MG63 (cell line): ENCODE measurements around the gene CHDH. TPM values are rescaled to one million over a fixed set of nuclear protein-coding genes. Genes with fewer than 3 reads are reported as not detected.

Source experiments
- DNase-seq: peaks from one replicate; pipeline ENCODE4 v3.0.0-alpha.2; 2020
- H3K27me3 ChIP-seq: fragments of 250-450 bp; sonication (Bioruptor Pico); 2 replicates; pipeline ENCODE4 v1.5.1; 2020; ENCODE audit warnings: mild to moderate bottlenecking, moderate library complexity
- H3K36me3 ChIP-seq: fragments of 250-450 bp; sonication (Bioruptor Pico); 2 replicates; pipeline ENCODE4 v1.5.1; 2020; ENCODE audit warnings: mild to moderate bottlenecking, moderate library complexity
- H3K4me3 ChIP-seq: fragments of 250-450 bp; sonication (Bioruptor Pico); 2 replicates; pipeline ENCODE4 v1.5.1; 2020; ENCODE audit warnings: mild to moderate bottlenecking, moderate library complexity
- H3K9me3 ChIP-seq: fragments of 250-450 bp; sonication (Bioruptor Pico); 2 replicates; pipeline ENCODE4 v1.5.1; 2020; ENCODE audit warnings: mild to moderate bottlenecking, moderate library complexity
- total RNA-seq: library from RNA; depleted of rRNA; stranded (reverse); fragments of >200 nt; shearing (Covaris generic); gene quantifications from 2 replicates; pipeline ENCODE4 v1.2.3, GENCODE V29; 2014; ENCODE audit warnings: low replicate concordance

Gene CHDH
- total RNA-seq, 1 experiment from 2014 or later: 2.0 TPM

DNA sequence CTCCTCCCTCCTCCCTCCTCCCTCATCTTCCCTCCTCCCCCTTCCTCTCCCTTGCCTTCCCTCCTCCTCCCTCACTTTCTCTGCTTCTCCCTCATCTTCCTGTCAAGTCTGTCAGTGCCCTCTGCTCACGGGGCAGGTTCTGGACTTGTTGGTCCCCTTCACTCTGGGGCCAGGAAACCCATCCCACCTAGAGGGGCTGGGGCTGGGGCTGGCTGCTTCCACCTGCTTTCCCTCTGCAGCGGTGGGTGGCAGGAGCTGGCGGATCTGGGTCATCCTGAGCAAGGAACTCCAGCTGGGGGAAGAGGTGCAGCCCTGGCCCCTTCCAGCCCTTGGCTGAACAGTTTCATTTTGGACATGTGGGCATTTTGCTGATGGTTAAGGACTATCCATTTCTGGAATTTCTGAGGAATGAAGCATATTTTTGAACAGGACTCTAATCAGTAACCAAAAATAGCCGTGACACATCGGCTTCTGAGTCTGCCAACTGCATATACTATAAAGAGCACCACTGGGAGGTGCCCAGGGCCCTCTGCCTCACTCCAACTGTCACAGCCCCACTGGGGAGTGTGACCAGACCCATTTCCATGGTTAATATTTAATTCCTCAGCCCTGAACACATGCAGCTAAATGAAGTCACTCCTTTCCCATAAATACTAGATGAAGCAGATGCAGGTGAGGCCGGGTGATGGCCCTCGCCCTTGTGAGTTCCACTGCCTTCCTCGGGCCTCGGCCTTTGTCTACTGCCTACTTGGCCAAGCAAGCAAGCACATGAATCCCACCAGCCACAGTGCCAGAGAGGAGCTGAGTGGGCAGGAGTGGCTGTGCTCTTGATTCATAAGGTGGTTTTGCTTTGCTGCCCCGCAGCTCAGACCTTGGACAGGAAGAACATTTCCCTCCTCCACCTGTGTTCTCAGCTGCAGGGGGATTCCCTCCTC, 39.8 kb downstream of the CHDH start:
- Histone ChIP-seq H3K36me3 (no peaks in the 10 kb centered on the region), H3K9me3 (no peaks in the 10 kb centered on the region), H3K4me3 (no peak overlapping the region), H3K27me3 (no peaks in the 10 kb centered on the region)
- peak; percentile 65 for DNase-seq

DNA sequence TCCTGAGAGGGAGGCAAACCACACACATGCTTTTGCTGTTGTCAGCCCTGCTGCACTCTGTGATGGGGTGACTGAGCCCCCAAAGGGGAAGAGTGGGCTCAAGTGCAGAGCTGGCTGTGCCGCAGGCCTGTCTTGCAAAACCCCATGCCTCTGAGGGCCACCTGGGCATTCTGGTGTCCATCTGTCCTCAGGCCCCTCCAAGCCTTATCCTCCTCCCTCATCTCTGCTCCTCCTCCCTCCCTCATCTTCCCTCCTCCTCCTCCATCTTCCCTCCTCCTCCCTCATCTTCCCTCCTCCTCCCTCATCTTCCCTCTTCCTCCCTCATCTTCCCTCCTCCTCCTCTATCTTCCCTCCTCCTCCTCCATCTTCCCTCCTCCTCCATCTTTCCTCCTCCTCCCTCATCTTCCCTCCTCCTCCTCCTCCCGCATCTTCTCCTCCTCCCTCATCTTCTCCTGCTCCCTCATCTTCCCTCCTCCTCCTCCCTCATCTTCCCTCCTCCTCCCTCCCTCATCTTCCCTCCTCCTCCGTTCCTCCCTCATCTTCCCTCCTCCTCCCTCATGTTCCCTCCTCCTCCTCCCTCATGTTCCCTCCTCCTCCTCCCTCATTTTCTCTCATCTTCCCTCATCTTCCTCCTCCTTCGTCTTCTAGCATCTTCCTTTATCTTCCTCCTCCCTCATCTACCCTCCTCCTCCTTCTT, 40.6 kb downstream of the CHDH start:
- no peaks in the 10 kb centered on the region for H3K9me3 ChIP-seq
- H3K36me3 ChIP-seq: no peaks in the 10 kb centered on the region
- no peaks in the 10 kb centered on the region for H3K27me3 ChIP-seq
- no peak for DNase-seq
- H3K4me3 ChIP-seq: no peak overlapping the region

DNA sequence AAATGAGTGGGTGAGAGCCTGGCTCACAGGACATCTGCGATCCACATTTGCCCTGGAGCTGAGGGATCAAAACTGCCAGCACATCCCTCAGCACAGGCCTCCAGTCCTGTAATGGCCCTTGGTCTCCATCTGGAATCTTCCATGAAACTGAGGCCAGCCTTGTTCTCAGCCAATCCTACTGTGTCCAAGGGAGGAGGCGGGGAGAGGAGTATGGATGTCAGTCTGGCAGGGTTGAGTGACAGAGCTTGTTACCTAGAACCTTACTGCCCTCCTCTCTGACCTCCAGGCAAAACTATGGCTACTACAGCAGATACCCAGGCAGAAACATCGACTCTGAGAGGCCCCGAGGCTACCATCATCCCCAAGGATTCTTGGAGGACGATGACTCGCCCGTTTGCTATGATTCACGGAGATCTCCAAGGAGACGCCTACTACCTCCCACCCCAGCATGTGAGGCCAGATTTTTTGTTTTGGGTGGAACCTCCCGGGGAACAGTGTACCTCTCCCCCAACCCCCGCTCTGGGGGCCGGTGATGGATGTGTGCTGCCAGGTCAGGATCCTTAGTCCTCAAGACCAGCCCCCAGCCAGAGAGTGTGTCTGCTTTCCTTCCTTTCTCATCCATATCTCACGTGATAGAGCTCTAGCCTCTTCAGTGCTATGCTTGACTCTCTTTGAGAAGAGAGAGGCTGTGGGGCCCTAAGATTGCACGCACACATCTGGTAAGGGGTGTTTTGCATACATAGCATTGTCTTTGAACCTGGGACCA, 41.3 kb downstream of the CHDH start:
- peak; percentile 79 for DNase-seq
- Histone ChIP-seq H3K9me3 (no peaks in the 10 kb centered on the region), H3K4me3 (no peak overlapping the region), H3K36me3 (no peaks in the 10 kb centered on the region), H3K27me3 (no peaks in the 10 kb centered on the region)

DNA sequence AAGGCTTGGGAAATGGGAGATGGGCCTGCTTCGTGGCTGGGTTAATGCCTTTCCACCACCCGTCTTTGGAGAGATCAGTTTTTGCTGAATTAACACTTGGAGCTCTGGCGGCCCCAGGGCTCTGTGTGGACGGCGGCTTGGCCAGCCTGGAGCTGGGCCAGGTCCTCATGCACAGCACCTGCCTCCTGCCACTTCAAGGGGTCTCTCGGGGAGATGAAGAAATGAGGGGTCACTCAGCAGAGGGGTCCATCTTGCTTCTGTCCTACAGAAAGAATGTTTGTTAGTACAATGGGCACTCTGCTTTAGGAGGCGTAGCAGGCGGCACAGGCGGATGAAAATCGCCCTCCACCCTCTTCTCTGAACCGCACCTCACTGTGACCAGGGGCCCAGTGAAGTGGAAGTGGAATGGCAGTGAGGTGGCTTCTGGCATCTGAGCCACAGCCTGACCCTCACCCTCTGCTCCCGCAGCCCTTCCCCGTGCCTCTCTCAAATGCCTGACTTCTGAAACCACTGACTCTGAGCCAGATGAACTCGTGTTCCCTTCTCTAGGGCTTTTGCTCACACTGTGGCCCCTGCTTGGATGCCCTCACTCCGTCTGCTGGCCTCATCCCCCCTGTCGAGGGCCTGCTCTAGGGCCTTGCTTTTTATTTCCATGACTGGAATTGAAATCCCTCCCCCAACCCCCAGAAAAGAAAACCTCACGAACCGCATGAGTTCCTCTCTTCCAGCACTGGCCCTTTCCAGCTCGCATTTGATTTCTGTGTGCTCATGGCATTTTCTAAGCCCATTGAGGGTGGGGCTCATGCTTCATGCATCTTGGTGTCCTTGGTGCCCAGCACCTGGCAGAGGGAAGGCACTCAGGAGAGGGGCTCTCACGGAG, 42.2 kb downstream of the CHDH start:
- DNase-seq: no peak
- no peaks in the 10 kb centered on the region for H3K9me3 ChIP-seq

DNA sequence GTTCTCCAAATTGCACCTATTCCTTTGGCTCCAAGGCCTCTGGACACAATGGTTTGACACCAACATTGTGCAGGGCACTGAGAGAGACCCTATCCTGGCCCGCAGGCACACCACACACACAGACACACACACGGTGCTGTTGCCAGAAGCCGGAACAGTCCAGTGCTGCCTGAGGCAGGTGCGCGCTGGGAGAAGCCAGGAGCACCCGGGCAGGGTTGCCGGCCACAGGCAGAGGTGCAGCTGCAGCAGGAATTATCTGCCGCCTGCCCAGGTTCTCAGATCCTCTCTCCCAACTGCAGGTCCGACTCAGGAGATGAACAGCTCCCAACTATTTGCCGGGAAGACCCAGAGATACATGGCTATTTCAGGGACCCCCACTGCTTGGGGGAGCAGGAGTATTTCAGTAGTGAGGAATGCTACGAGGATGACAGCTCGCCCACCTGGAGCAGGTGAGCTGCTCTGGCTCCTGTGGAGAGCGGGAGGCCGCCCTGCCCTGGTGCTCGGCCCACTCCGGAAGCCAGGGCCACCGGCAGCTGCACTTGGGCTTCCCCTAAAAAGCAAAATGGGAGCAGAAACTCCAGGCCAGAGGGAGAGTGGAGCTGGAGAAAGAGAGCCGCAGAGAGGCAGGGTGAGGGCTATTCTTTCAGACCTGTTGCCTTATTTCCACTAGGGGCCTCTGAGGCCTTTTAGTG, 42.9 kb downstream of the CHDH start:
- Histone ChIP-seq H3K27me3 (no peaks in the 10 kb centered on the region), H3K4me3 (no peak overlapping the region), H3K36me3 (no peaks in the 10 kb centered on the region), H3K9me3 (no peaks in the 10 kb centered on the region)
- DNase-seq: no peak

More for the DNA sequence above, 42.2 kb downstream of the CHDH start:
- Histone ChIP-seq H3K36me3 (no peaks in the 10 kb centered on the region), H3K27me3 (no peaks in the 10 kb centered on the region), H3K4me3 (no peak overlapping the region)

DNA sequence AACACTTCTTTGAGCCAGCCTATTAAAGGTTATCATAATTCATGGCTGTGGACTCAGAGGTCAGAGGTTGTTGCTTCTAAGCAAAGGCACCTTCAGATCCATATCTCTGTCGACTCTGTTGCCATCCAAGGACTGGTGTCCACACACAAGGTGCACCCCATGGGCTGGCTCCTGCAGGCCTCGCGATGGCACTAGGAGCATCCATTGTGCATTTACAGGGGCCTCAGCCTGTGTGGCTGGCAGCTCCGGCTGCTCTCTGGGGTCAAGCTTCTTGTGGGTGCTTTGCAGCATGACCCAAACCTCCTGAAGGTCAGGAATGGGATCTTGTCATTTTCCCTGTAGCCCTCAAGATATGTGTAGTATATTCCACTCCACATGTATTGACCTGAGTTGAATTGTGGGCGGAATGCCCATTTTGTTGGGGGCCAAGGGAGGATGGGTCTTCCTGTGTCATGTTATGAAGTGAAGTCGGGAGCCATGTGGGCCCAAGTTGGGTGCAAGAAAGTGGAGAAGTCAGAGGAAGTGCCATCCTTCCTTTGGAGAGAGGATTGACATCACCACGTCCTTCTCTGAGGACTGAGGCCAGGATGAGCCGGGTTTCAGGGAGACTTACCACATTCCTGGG, 43.9 kb downstream of the CHDH start:
- Histone ChIP-seq H3K27me3 (no peaks in the 10 kb centered on the region), H3K9me3 (no peaks in the 10 kb centered on the region), H3K4me3 (no peak overlapping the region), H3K36me3 (no peaks in the 10 kb centered on the region)
- DNase-seq: no peak

DNA sequence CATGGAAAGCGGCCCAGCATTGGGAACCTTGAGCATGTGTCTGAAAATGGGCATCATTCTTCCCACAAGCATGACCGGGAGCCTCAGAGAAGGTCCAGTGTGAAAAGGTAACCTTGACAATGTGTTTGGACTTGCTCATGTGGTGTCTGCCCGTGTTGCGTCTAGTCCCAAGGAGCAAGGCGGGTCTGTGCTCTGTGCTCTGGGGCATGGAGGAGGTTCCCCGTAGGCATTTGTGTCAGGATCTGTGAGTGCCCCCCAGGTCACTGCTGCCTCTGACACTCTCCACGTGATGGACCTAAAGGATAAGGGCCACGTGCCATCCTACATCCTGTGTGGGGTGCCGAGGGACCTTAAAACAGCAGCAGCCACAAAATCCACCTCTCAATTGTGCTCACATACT, 44.9 kb downstream of the CHDH start:
- no peak for DNase-seq
- Histone ChIP-seq H3K27me3 (no peaks in the 10 kb centered on the region), H3K4me3 (no peak overlapping the region), H3K36me3 (no peaks in the 10 kb centered on the region), H3K9me3 (no peaks in the 10 kb centered on the region)

DNA sequence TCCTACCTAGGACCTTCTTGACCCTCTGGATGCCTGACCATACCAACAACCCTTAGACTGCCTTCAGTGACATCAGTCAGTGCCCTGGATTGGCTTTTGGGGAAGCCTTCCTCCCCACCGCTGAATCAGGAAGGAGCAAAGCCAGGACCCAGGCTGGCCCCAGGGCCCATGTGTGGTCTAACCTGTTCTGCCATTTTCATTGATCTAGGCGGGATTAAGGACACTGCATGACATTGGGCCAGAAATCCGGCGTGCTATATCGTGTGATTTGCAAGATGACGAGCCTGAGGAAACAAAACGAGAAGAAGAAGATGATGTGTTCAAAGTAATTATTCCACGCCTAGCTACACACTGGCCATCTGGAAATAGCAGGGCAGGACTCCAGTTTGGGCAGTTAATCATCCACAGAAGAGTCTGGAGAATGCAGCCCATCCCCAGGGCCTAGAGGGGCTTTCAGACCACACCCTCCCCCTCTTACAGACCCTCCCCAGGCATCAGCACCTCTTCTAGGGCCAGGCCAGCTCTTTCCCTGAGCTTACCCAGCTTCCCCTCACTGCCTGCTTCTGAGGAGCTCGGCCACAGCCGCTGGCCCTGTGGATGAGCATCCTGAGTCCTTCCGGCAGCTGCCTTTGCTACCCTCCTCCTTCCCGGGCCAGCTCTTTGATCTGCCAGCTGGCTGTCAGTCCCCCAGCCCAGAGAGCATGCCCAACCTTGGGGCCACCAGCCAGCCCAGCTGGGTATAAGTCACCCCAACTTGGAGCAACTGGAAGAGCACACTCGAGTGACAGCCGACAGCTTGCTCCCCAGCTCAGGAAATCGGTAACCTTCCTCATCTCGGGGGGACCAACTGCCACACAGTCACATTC, 45.9 kb downstream of the CHDH start:
- no peak for DNase-seq
- H3K27me3 ChIP-seq: no peaks in the 10 kb centered on the region
- no peak overlapping the region for H3K4me3 ChIP-seq
- no peaks in the 10 kb centered on the region for H3K36me3 ChIP-seq
- H3K9me3 ChIP-seq: no peaks in the 10 kb centered on the region

DNA sequence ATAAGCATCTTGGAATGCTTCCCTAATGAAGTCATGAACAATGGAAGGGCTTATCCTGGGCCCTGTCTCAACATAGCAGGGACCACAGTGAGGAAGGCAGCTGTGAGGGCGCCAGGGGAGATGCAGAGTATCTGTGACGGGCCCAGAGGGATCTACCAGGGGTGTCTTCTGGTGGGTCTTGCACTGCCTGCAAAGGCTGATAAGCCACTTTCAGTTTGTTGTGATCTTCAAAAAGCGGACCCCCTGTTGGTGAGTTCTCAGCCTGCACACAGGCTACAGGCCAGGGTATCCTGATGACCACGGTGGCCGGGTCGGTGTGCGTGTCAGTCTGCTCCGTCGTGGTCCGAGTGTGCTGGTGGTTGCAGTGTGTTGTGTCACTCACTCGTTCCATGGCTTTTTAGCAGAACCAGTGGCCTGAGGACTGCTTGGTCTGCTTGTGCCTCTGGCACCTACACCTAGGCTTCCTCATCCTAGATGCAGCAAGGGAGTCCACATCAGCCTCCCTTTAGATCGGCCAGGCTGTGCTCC, 46.8 kb downstream of the CHDH start:
- Histone ChIP-seq H3K4me3 (no peak overlapping the region), H3K9me3 (no peaks in the 10 kb centered on the region), H3K27me3 (no peaks in the 10 kb centered on the region), H3K36me3 (no peaks in the 10 kb centered on the region)
- DNase-seq: no peak

DNA sequence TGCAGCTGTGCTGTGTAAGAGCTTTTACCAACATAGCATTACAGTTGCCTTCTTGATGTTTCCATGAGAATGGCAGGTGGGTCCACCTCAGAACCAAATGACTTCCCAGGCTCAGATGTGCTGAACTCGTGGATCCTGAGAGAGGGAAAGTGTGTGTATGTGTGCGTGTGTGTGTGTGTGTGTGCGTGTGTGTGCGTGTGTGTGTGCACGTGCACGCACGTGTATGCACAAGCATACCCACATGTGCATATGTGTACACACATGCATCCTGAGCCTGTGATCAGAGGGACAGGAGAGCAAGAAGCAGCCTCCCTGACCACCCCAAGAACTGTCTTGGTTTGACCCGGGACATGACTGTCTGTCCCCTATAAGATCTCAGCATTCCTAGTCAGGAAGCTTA, 48.1 kb downstream of the CHDH start:
- DNase-seq: no peak
- H3K9me3 ChIP-seq: no peaks in the 10 kb centered on the region
- H3K27me3 ChIP-seq: no peaks in the 10 kb centered on the region
- no peaks in the 10 kb centered on the region for H3K36me3 ChIP-seq
- H3K4me3 ChIP-seq: no peak overlapping the region

DNA sequence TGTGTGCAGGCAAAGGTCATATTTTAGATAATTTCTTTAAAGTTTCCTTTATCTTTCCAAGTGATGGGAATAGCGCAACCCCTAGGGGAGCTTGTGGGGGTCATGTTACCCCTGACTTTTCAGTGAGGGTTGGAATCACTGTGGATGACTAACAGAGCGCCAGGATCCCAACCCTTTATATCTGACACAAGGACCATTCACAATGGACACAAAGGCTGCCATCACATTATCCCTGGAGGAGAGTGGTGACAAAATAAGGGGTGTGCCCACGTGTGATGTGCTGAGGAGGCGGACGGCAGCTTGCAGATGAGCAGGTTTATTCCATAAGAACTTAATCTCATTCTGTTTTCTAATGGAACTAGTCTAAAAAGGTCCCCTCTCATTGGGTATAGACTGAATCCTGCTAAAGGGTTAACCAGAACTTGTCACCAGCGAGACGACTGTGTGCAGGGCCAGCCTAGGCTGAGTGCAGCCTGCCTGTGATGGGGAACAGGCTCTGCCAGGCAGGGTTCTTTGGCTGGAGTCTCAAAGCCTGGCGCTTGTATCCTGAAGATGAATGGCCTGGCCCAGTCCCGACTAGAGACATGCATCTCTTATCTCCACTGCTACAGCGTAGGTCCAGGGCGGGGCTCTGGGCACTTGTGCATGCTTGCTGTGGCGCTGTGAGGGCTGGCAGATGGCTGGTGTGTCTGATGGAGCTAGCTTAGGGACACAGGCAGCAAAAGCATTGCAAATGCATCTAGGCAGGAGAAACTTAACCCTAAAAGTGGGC, 50.2 kb downstream of the CHDH start:
- no peak overlapping the region for H3K4me3 ChIP-seq
- no peaks in the 10 kb centered on the region for H3K36me3 ChIP-seq
- DNase-seq: no peak
- H3K9me3 ChIP-seq: no peaks in the 10 kb centered on the region
- no peaks in the 10 kb centered on the region for H3K27me3 ChIP-seq

DNA sequence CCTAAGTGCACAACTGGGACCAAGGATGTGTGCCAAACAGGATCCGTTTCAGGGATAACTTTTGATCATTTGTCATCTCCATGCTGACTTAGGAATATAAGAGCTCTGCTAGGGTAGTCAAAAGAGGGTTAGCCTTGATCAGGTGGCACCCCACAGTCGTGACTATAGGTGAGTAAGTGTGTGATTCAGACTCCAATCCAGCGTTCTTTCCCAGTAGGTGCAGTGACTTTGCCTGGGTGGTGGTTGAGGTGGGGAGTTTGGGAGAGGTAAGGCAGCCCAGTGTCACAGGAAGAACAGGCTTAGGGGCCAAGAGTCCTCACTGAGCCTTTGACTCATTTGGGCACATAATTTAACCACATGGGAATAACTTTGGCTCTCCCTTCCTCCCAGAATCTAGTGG, 51.0 kb downstream of the CHDH start:
- no peak for DNase-seq
- H3K9me3 ChIP-seq: no peaks in the 10 kb centered on the region
- no peak overlapping the region for H3K4me3 ChIP-seq
- H3K36me3 ChIP-seq: no peaks in the 10 kb centered on the region
- no peaks in the 10 kb centered on the region for H3K27me3 ChIP-seq

DNA sequence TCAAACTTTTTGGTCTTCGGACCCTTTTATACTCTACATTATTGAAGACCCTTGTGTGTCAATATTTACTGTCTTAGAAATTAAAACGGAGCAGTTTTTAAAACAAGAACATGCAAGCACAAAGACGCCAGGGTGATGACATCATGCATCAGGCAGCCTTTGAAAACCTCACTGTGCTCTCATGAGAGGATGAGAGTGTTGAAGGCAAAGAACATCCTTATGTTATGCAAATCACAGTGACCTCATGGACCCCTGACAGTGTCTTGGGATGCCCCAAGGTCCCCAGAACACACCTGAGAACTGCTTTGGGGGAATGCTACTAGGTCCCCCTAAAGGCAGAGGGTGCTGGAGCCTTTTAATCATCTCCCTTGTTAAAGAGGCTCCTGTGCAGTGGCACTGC, 51.6 kb downstream of the CHDH start:
- no peaks in the 10 kb centered on the region for H3K9me3 ChIP-seq
- H3K4me3 ChIP-seq: no peak overlapping the region
- H3K36me3 ChIP-seq: no peaks in the 10 kb centered on the region
- no peaks in the 10 kb centered on the region; the same call in 1 of the 2 replicates for H3K27me3 ChIP-seq
- DNase-seq: no peak

DNA sequence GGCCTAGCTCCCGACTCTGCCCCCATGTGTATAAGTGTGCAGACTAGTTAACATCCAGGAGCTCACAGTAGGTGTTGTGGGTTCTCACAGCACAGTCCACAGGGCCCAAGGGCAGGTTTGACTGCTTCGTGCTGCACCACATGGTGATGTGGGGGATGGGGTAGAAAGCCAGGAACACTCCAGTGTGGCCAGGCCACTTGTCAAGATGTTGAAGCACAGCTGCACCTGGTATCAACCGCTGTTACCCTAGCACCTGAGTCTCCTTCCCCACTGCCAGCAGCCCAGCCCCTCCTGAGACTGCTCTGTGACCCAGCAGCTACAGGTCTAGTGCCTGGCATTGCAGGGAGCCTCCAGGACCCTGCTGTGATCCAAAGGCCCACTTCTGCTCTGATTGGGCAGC, 53.4 kb downstream of the CHDH start:
- Histone ChIP-seq H3K27me3 (no peaks in the 10 kb centered on the region; the same call in 1 of the 2 replicates), H3K36me3 (no peaks in the 10 kb centered on the region), H3K9me3 (no peaks in the 10 kb centered on the region), H3K4me3 (no peak overlapping the region)
- DNase-seq: no peak
